Measurements from ENCODE around the gene OSBPL8.
"Not testable (repeated sequence)": the region's sequence is repeated elsewhere in the genome, so short reads cannot be mapped to it uniquely, and the experiment has no call there.

Gene OSBPL8

GRCh38 chr12:76374386-76375020 is 185.1 kb downstream of the OSBPL8 start:
- TF ChIP-seq, protein P1, sequence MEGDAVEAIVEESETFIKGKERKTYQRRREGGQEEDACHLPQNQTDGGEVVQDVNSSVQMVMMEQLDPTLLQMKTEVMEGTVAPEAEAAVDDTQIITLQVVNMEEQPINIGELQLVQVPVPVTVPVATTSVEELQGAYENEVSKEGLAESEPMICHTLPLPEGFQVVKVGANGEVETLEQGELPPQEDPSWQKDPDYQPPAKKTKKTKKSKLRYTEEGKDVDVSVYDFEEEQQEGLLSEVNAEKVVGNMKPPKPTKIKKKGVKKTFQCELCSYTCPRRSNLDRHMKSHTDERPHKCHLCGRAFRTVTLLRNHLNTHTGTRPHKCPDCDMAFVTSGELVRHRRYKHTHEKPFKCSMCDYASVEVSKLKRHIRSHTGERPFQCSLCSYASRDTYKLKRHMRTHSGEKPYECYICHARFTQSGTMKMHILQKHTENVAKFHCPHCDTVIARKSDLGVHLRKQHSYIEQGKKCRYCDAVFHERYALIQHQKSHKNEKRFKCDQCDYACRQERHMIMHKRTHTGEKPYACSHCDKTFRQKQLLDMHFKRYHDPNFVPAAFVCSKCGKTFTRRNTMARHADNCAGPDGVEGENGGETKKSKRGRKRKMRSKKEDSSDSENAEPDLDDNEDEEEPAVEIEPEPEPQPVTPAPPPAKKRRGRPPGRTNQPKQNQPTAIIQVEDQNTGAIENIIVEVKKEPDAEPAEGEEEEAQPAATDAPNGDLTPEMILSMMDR (IDR thresholded peaks at IDR 0.05; ENCODE audit: insufficient read depth, missing control alignments): no peak
- no peak for DNase-seq (ENCODE audit: insufficient read length, low spot score)
- no peak for FAIRE-seq

DNA sequence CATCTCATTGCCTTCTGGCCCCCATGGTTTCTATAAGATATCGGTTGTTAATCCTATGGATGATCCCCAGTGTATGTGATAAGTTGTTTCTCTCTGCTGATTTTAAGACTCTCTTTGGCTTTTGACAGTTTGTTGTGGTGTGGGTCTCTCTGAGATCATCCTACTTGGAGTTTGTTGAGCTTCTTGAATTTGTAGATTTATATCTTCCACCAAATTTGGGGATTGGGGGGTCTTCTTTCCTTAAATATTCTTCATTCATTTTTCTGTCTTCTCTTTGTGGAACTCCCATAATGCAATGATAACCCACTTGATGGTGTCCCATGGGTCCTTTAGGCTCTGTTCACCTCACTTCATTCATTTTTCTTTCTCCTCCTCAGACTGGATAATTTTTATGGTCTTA is 191.3 kb downstream of the OSBPL8 start:
- no peak for DNase-seq (ENCODE audit: insufficient read length, low spot score)
- FAIRE-seq: peak; percentile 35
- TF ChIP-seq, protein P1 (IDR thresholded peaks at IDR 0.05; ENCODE audit: insufficient read depth, missing control alignments): no peak

DNA sequence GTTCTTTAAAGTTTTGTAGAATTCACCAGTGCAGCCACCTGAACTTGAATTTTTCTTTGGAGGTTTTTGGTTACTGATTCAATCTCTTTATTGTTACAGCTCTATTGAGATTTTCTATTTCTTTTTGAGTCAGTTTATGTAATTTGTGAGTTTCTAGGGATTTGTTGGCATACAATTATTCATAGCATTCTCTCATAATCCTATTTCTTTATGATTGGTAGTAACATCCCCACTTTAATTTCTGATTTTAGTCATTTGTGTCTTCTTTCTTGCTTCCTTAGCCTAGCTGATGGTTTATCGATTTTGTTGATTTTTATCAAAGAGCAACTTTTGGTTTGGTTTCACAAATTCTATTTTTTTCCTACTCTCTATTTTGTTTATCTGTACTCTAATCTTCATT is 193.4 kb downstream of the OSBPL8 start:
- no peak for FAIRE-seq

DNA sequence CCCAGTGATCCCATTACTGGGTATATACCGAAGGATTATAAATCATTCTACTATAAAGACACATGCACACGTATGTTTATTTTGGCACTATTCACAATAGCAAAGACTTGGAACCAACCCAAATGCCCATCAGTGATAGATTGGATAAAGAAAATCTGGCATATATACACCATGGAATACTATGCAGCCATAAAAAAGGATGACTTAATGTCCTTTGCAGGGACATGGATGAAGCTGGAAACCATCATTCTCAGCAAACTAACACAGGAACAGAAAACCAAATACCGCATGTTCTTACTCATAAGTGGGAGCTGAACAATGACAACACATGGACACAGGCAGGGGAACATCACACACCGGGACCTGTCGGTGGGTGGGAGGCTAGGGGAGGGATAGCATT is 195.4 kb downstream of the OSBPL8 start:
- not testable (repeated sequence) for DNase-seq (ENCODE audit: insufficient read length, low spot score)

More for the DNA sequence above, 193.4 kb downstream of the OSBPL8 start:
- TF ChIP-seq, protein P1 (IDR thresholded peaks at IDR 0.05; ENCODE audit: insufficient read depth, missing control alignments): no peak
- DNase-seq (ENCODE audit: insufficient read length, low spot score): no peak

DNA sequence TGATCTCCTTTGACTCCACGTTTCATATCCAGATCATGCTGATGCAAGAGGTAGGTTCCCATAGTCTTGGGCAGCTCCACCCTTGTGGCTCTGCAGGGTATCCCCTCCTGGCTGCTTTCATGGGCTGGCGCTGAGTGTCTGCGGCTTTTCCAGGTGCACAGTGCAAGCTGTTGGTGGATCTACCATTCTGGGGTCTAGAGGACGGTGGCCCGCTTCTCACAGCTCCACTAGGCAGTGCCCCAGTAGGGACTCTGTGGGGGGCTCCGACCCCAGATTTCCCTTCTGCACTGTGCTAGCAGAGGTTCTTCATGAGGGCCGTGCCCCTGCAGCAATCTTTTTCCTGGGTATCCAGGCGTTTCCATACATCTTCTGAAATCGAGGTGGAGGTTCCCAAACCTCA is 199.3 kb downstream of the OSBPL8 start:
- TF ChIP-seq, protein P1 (IDR thresholded peaks at IDR 0.05; ENCODE audit: insufficient read depth, missing control alignments): no peak
- no peak for DNase-seq (ENCODE audit: insufficient read length, low spot score)
- no peak for FAIRE-seq

More for the DNA sequence above, 195.4 kb downstream of the OSBPL8 start:
- not testable (repeated sequence) for FAIRE-seq

DNA sequence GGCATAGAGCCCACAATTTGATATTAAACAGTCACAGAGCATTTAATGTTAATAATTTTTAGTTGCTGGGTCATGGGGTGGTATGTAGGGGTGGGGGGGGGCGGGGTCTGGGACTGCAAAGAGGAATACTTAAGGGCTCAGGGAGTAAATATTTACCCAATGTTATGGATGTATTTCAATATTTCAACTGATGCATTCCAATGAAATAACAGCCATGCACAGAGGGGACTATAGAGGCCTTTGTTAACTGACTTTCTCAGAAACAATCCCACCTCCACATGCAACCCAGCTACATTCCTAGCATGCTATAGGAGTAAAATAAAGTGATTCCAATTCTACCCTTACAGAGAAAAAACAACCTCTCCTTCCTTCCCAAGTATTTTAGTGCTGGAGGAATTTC is 203.5 kb downstream of the OSBPL8 start:
- TF ChIP-seq, protein P1 (IDR thresholded peaks at IDR 0.05; ENCODE audit: insufficient read depth, missing control alignments): no peak
- FAIRE-seq: no peak
- no peak for DNase-seq (ENCODE audit: insufficient read length, low spot score)

DNA sequence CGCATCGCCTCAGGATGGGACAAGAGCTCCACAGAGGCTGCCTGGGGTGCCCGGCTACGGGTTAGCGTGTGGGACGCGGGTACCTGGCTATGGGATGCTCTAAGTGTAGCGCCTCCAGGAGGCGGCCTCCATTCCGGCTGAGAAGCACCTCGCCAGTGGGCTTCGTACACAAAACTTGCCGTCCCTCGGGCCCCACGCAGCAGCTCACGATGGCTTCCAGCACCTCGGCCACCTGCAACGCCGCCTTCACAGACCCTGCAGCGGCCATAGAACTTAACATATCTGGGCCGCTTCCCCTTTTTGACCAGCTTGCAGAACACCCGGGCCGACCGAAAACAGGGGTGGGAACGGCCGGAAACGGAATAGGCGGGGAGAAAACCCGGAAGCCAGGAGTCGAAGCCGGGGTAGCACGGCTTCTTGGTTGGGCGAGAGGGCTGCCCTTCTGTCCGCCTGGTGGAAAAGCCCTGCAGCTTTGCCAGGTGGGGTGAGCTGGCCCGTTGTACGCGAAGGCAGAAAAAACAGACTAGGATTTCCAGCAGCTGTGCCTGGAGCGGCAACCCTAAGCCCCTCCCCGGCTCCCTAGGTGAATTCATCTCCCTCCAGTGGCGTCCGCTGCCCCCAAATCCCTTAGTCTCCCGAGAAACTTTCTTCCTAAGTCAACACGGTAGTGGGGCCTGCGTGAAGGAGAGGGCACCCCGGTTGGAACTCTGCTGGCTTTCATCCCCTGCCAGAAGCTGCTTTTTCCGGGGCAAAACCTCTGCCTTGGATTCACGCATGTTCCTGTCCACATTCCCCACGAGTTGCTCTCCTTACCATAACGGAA is 211.3 kb downstream of the OSBPL8 start, which contains the start of gene BBS10:
TSS of gene BBS10 (minus strand) at position 337 of the 823 bp plus-strand sequence. CDS start at position 280, 57 bp downstream.
- TF ChIP-seq, protein P1 (IDR thresholded peaks at IDR 0.05; ENCODE audit: insufficient read depth, missing control alignments): peak; percentile 33
- FAIRE-seq: no peak
- DNase-seq (ENCODE audit: insufficient read length, low spot score): peak; percentile 58
